Measurements from ENCODE around the gene NF2.

NF2 gene

GRCh38 chr22:29668673-29669072 lies 65.2 kb downstream of the NF2 start:
- DNase-seq (ENCODE audit: low read depth) = no peak

GRCh38 chr22:29670626-29671025 lies 67.2 kb downstream of the NF2 start:
- DNase-seq (ENCODE audit: low read depth) = no peak

GRCh38 chr22:29673361-29674066 lies 70.1 kb downstream of the NF2 start:
- no peak for DNase-seq (ENCODE audit: low read depth)

GRCh38 chr22:29674121-29674520 lies 70.7 kb downstream of the NF2 start:
- no peak for DNase-seq (ENCODE audit: low read depth)

- no peak for DNase-seq (ENCODE audit: low read depth)
Observed at GRCh38 chr22:29679316-29679715, 75.9 kb downstream of the NF2 start.

- no peak for DNase-seq (ENCODE audit: low read depth)
Observed at GRCh38 chr22:29683536-29683935, 80.1 kb downstream of the NF2 start.

GRCh38 chr22:29684244-29684643 lies 80.8 kb downstream of the NF2 start:
- no peak for DNase-seq (ENCODE audit: low read depth)

GRCh38 chr22:29689206-29689879 lies 85.9 kb downstream of the NF2 start:
- no peak for DNase-seq (ENCODE audit: low read depth)

- DNase-seq (ENCODE audit: low read depth) = peak; percentile 46
Observed at GRCh38 chr22:29689880-29690213, 86.4 kb downstream of the NF2 start.

GRCh38 chr22:29690476-29690875 lies 87.0 kb downstream of the NF2 start:
- DNase-seq (ENCODE audit: low read depth) = no peak

GRCh38 chr22:29691636-29692326 lies 88.3 kb downstream of the NF2 start:
- no peak for DNase-seq (ENCODE audit: low read depth)

GRCh38 chr22:29692327-29692640 lies 88.9 kb downstream of the NF2 start:
- no peak for DNase-seq (ENCODE audit: low read depth)

- DNase-seq (ENCODE audit: low read depth) = no peak
Observed at GRCh38 chr22:29693161-29693560, 89.7 kb downstream of the NF2 start.

- DNase-seq (ENCODE audit: low read depth) = no peak
Observed at GRCh38 chr22:29693671-29694070, 90.2 kb downstream of the NF2 start.

- DNase-seq (ENCODE audit: low read depth) = no peak
Observed at GRCh38 chr22:29695129-29695926, 91.9 kb downstream of the NF2 start.

GRCh38 chr22:29697853-29698598 lies 94.6 kb downstream of the NF2 start:
- DNase-seq (ENCODE audit: low read depth) = no peak

GRCh38 chr22:29700206-29700899 lies 96.9 kb downstream of the NF2 start:
- peak; percentile 71 for DNase-seq (ENCODE audit: low read depth)

- DNase-seq (ENCODE audit: low read depth) = no peak
Observed at GRCh38 chr22:29700900-29701154, 97.4 kb downstream of the NF2 start.

- peak; percentile 74 for DNase-seq (ENCODE audit: low read depth)
Observed at GRCh38 chr22:29701155-29701999, 97.9 kb downstream of the NF2 start.
